ENCODE data around the gene TREM1.

GRCh38 chr6:41326092-41326491 lies 39.6 kb upstream of the TREM1 start:
- TF ChIP-seq CTCF (IDR thresholded peaks at IDR 0.05) (no peak), POLR2A (IDR thresholded peaks at IDR 0.05) (no peak), EP300 (IDR thresholded peaks at IDR 0.05) (no peak)

Data from gastroesophageal sphincter (tissue), 3 donors.